Tibial artery (tissue), 4 donors: Measurements from ENCODE around the gene TJP3.

Source experiments
- DNase-seq, 2 donors: peaks; one replicate each; pipeline ENCODE4 v3.0.0-alpha.2; 2019
- H3K27ac ChIP-seq, 2 donors: fragments of 200-600 bp; sonication (generic) in 1 of 2; 1 replicate in 1 of 2; 2 replicates in 1 of 2; pipeline ENCODE4 v1.5.1; 2018 to 2019; ENCODE audit warnings: mild to moderate bottlenecking in 1 of 2
- H3K27me3 ChIP-seq, 2 donors: fragments of 200-600 bp; sonication (generic) in 1 of 2; one replicate each; pipeline versions ENCODE4 v1.5.1 to v1.6.0; 2016 to 2019
- H3K36me3 ChIP-seq, 3 donors: fragments of 200-600 bp; sonication (generic) in 2 of 3; one replicate each; pipeline ENCODE4 v1.5.1; 2016 to 2019; ENCODE audit warnings: mild to moderate bottlenecking in 2 of 3
- H3K4me1 ChIP-seq, 4 donors: fragments of 200-600 bp; sonication (generic) in 2 of 4; 1 replicate in 3 of 4; 2 replicates in 1 of 4; pipeline ENCODE4 v1.5.1; 2016 to 2019
- H3K4me3 ChIP-seq, 2 donors: fragments of 200-600 bp; sonication (generic) in 1 of 2; 1 replicate in 1 of 2; 2 replicates in 1 of 2; pipeline ENCODE4 v1.5.1; 2018 to 2019; ENCODE audit warnings: mild to moderate bottlenecking in 2 of 2
- H3K9me3 ChIP-seq, 3 donors: fragments of 200-600 bp; sonication (generic) in 1 of 3; one replicate each; pipeline ENCODE4 v1.5.1; 2016 to 2019
- CTCF ChIP-seq, 2 experiments: fragments of 200-600 bp in 1 of 2; fragments of 450-650 bp in 1 of 2; IDR thresholded peaks; one replicate each; pipeline ENCODE4 v1.5.1; 2017 to 2019; ENCODE audit warnings: antibody characterized with exemption in 2 of 2, mild to moderate bottlenecking in 1 of 2, moderate library complexity in 1 of 2
- intact Hi-C: fragments of 100-400 bp; cut with DNase I; formaldehyde crosslinking; loops from one replicate; pipeline ENCODE4 v1.15.0; 2023; ENCODE audit warnings: low total_unique reads

TJP3 gene

GRCh38 chr19:3785938-3786824, 78.0 kb downstream of the TJP3 start, which contains the start of gene MATK:
Gene MATK (minus strand): TSS chr19:3786381. CDS start chr19:3785135, 1,246 bp downstream.
- Histone ChIP-seq H3K4me3 (no peak within 1 kb of the TSS), H3K36me3 (no peaks in the 10 kb centered on the region), H3K27ac (no peak within 1 kb of the TSS), H3K4me1 (peaks cover 0 to 13% (median 0%) of the 10 kb centered on the region in 4 donors), H3K27me3 (peaks cover 0 to 65% of the 10 kb centered on the region in 2 donors), H3K9me3 (peaks cover 0 to 23% (median 18%) of the 10 kb centered on the region in 3 donors)
- TF ChIP-seq CTCF (IDR thresholded peaks at IDR 0.05) = no peak
- no peak for DNase-seq
- intact Hi-C loops = no loop called here

DNA sequence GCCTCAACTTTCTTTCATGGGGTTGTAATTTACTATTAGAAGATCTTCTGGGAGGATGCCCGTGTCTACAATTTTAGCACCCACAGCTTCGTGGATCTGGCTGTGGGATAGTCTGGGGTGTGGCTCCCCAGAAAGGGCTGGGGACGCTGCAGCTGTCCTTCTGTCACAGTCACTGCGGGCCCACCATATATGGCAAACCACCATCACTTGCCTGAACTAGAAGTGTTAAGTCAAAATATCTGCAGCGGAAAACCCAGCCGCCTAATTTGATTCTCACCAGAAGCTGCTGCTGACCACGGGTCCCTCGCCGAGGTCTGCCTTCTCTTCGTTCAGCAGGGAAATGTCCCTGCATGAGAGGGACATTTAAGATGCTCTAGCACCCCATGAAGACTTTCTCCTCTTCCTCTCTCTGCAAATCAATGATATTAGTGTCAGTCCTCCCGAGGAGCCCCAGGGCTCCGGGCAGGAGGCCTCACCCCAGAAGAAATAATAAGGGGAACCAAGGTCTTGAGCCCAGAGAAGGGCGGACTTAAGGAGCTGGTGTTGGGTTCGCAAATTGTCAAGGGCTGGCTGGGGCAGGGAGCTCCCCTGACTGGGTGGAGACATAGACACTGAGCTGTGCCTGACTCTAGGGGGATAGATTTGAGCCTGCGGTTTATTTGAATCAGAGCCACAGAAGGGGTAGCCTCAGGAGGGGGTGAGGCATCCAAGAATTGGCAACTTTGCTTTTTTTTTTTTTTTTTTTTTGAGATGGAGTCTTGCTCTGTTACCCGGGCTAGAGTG, 81.0 kb downstream of the TJP3 start:
- H3K4me1 ChIP-seq = peaks cover 0 to 13% (median 0%) of the 10 kb centered on the region in 4 donors
- no peak for DNase-seq
- H3K27ac ChIP-seq = no peak overlapping the region
- TF ChIP-seq CTCF (IDR thresholded peaks at IDR 0.05) = no peak
- no peaks in the 10 kb centered on the region for H3K36me3 ChIP-seq
- intact Hi-C loops = no loop called here
- H3K27me3 ChIP-seq = peaks cover 0 to 45% of the 10 kb centered on the region in 2 donors
- H3K4me3 ChIP-seq = no peak overlapping the region
- H3K9me3 ChIP-seq = peaks cover 0 to 8% (median 0%) of the 10 kb centered on the region in 3 donors

GRCh38 chr19:3790209-3790734, 82.1 kb downstream of the TJP3 start:
- no peak overlapping the region for H3K4me3 ChIP-seq
- no peaks in the 10 kb centered on the region for H3K36me3 ChIP-seq
- intact Hi-C loops = no loop called here
- H3K9me3 ChIP-seq = peaks cover 0 to 8% (median 0%) of the 10 kb centered on the region in 3 donors
- DNase-seq = no peak
- peaks cover 0 to 9% (median 0%) of the 10 kb centered on the region in 4 donors for H3K4me1 ChIP-seq
- H3K27ac ChIP-seq = no peak overlapping the region
- no peak for TF ChIP-seq CTCF (IDR thresholded peaks at IDR 0.05)
- peaks cover 0 to 35% of the 10 kb centered on the region in 2 donors for H3K27me3 ChIP-seq

DNA sequence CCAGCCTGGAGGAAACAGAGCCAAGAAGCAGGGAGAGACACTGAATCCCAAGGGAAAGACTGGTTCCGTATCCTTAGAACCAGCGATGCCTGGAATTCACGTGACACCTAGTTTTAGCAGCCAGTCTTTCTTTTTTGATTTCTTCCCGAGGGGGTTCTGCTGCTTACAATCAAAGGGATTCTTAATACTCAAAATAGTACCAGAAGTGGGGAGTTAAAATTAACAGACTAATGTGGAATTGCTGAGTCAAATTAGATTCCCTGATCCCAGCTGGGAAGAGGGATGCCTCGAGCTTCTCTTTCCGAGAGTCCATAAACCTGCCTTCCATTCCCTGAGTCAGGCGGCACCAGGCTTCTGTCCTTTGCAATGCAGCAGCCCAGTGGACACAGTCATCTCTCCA, 82.8 kb downstream of the TJP3 start:
- Histone ChIP-seq H3K4me1 (peaks cover 0 to 3% (median 0%) of the 10 kb centered on the region in 4 donors), H3K27me3 (peaks cover 0 to 28% of the 10 kb centered on the region in 2 donors), H3K36me3 (no peaks in the 10 kb centered on the region), H3K27ac (no peak overlapping the region), H3K4me3 (no peak overlapping the region), H3K9me3 (peaks cover 0 to 8% (median 0%) of the 10 kb centered on the region in 3 donors)
- intact Hi-C loops = no loop called here
- TF ChIP-seq CTCF (IDR thresholded peaks at IDR 0.05) = no peak
- DNase-seq = no peak

DNA sequence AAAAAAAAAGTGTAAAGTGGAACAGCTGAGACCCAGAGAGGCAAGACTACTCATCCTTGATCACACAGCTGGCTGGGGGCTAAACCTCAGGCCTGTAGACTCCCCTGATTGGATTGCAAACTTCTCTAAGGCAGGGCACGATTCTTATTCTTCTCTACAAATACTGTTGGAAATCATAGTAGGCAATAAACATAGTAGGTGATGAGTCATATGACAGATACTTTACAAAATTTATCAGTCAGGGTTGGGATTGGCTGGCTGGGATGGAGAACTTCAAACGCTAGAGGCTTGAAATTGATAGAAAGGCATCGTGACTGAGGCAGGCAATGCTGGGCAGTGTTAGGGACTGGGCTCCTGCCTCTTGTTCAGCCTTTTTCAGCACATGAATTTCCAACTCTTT, 83.9 kb downstream of the TJP3 start:
- no peaks in the 10 kb centered on the region for H3K4me1 ChIP-seq
- H3K27me3 ChIP-seq = peaks cover 0 to 21% of the 10 kb centered on the region in 2 donors
- H3K27ac ChIP-seq = no peak overlapping the region
- peaks cover 0 to 20% (median 9%) of the 10 kb centered on the region in 3 donors for H3K9me3 ChIP-seq
- intact Hi-C loops = no loop called here
- TF ChIP-seq CTCF (IDR thresholded peaks at IDR 0.05) = no peak
- H3K36me3 ChIP-seq = no peaks in the 10 kb centered on the region
- H3K4me3 ChIP-seq = no peak overlapping the region
- DNase-seq = no peak
